Activated gamma-delta T cell treated with anti-CD3 and anti-CD28 coated beads, Interleukin-2, amount 50 U/mL, for 16 hours (primary cell): ENCODE results near the gene WASF3.
"Not testable (repeated sequence)": the region's sequence is repeated elsewhere in the genome, so short reads cannot be mapped to it uniquely, and the experiment has no call there.

Source experiments
- DNase-seq: peaks from one replicate; pipeline ENCODE4 v3.0.0-alpha.2; 2020; ENCODE audit warnings: low read depth

The WASF3 gene

DNA sequence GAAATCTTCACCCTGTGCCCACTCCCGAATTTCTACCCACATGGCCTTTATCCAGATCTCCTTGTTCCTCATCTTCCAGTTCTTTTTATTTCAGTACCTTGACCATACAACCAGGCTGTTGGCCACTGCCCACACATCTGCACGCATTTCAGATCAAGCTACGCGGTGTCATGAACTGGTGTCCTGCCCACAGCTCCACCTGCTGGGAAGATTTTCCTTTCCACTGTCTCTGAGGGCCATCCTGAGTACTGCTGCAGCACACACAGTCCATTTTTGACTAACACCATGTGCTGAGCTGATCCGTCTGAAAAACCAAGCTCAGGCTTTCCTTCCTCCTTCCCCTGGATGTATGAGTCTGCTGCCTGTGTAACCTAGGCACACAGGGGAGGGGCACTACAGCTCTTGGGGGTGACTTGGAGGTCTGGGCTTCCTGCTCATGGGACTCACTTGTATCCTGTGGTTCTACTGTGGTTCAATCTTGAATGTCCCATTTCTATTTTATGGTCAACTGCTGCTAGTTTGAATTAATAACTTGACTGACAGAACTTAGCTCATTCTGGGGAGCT lies 71.9 kb downstream of the WASF3 start:
- DNase-seq, result no peak

- DNase-seq, result not testable (repeated sequence)
These were observed 78.2 kb downstream of the WASF3 start for GRCh38 chr13:26635634-26636033.

GRCh38 chr13:26636073-26636472 lies 78.6 kb downstream of the WASF3 start:
- not testable (repeated sequence) for DNase-seq

DNA sequence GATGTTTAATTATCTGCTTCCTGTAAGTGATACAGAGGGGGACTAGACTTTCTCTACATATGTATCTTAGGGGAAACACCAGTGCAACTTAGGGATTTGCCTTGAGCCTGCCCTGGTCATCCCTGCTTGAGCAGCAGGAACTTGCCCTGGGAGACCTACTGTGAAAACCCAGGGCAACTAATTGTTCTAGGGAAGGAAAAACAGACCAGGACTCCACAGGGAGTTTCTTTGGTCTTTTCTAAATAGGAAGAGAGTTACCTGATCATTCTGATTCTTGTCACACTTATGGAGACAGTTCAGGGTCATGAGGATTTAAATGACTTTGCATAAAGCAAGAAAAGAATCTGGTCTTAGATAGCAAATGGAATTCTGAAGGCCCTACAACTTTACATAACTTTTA lies 89.1 kb downstream of the WASF3 start:
- no peak for DNase-seq

- DNase-seq, result no peak
These were observed 93.8 kb downstream of the WASF3 start for GRCh38 chr13:26651234-26651633.

DNA sequence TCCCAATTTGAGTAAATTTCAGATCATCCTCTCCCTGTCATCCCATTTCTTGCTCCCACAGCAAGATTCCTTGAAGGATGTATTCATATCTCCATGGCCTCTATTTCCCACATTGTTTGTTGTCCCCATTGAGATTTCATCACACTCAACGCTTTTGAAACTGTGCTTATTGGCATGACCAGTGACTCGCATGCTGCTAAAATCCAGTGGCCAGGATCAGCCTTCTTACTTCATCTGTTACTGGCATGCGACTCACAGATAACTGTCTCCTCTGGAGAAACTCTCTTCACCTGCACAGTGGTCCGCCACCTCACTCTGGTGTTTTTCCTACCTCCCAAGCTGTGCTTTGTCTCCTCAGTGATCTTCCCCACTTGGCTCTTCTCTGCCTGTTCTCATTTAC lies 95.8 kb downstream of the WASF3 start:
- no peak for DNase-seq

- no peak for DNase-seq
These were observed 96.4 kb downstream of the WASF3 start for GRCh38 chr13:26653842-26654241.

- no peak for DNase-seq
These were observed 99.4 kb downstream of the WASF3 start for GRCh38 chr13:26656919-26657318.

- DNase-seq, result no peak
These were observed 101.2 kb downstream of the WASF3 start for GRCh38 chr13:26658448-26659385.

GRCh38 chr13:26660185-26660584 lies 102.7 kb downstream of the WASF3 start:
- DNase-seq, result no peak

DNA sequence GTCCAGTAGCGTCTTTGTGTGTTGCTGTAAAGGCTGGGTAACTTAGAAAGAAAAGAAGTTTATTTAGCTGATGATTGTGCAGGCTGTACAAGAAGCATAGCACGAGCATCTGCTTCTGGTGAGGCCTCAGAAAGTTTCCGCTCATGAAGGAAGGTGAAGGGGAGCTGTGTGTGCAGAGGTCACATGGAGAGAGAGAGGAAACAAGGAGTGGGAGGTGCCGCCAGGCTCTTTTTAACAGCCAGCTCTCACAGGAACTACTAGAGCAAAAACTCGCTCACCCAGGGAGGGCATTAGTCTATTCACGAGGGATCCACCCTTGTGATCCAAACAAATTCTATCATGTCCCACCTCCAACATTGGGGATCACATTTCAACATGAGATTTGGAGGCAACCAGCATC lies 103.3 kb downstream of the WASF3 start:
- DNase-seq, result no peak

- no peak for DNase-seq
These were observed 106.3 kb downstream of the WASF3 start for GRCh38 chr13:26663791-26664190.

DNA sequence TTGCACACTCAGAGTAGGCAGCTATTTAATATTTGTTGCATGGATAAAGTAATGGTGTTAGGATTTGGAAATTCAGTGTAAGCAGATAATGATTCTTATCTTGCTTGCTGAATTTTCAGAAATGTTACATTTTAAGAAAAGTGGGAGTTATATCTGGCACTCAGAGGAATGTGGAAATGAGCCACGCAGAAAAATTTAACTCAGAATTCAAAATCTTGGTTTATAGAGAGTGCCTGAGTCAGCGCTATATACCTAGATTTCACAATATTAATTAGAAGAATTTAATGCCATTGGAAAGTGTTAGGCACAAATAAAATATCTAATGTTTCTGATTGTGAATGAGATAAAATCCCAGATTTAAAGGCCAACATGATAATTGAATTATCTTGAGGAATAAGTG lies 106.8 kb downstream of the WASF3 start:
- DNase-seq, result no peak

DNA sequence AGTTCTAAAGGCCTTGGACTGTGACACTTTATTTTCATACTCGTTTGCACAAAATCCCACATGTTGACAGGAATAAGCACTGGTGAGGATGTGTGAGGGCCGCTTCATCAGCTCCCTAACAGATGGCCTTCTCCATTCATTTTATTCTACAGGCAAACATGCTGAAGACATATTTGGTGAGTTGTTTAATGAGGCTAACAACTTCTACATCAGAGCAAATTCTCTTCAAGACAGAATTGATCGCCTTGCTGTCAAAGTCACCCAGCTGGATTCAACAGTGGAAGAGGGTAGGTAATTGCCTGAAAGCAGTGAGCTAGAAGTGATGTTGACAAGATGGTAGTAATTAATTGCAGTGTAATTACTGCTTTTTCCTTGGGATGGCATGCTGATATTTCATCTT lies 107.4 kb downstream of the WASF3 start:
- no peak for DNase-seq

GRCh38 chr13:26668357-26669146 lies 111.1 kb downstream of the WASF3 start:
- no peak for DNase-seq

- no peak for DNase-seq
These were observed 116.4 kb downstream of the WASF3 start for GRCh38 chr13:26673890-26674289.

DNA sequence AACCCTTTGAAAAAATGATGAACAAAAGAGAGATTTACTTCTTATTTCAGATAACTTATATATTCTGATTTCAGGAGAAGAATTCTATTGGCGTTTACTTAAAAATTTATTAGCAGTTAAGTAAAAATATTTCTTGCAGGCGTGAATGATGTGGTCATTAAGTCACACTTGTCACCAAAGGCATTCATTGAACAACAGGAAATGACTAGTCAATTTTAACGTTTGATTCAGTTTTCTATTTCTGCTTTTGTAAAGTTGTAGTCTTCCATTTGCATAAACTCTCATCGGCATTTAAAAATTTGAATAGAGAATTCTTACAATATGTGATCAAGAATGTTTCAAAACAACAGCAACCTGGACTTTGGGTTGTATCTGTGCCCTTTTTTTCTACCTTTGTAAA lies 119.7 kb downstream of the WASF3 start:
- no peak for DNase-seq

DNA sequence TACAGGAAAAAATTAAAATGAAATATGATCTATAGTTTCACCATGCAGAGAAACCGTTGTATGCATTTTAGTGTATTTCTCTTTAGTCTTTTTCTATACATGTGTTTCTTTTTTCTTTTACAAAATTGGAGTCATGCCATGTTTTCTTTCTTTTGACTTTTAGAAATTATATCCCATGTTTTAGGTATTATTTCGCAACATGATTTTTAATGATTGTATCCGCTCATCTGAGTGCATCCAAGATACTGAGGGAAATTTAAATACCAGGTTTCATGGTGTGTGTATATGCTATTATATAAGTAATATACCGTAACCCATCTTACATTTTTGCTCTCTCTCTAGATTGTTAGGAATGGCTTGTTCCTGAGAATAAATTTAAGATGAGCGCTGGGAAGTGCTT lies 120.8 kb downstream of the WASF3 start:
- DNase-seq, result no peak

GRCh38 chr13:26678796-26679195 lies 121.3 kb downstream of the WASF3 start:
- DNase-seq, result no peak

GRCh38 chr13:26679411-26680122 lies 122.1 kb downstream of the WASF3 start:
- DNase-seq, result no peak

- DNase-seq, result no peak
These were observed 122.6 kb downstream of the WASF3 start for GRCh38 chr13:26680123-26680450.

- DNase-seq, result no peak
These were observed 123.1 kb downstream of the WASF3 start for GRCh38 chr13:26680572-26680971.
